ENCODE measurements around the gene LIN52.

LIN52 gene

GRCh38 chr14:74241652-74242017, 156.9 kb downstream of the LIN52 start:
- no peak overlapping the region for H2AFZ ChIP-seq (ENCODE audit: low read depth)
- no peak overlapping the region for H3K4me3 ChIP-seq (IDR thresholded peaks at IDR 0.05; ENCODE audit: insufficient read depth, low read depth, low read length)
- no peaks in the 10 kb centered on the region for H3K79me2 ChIP-seq (ENCODE audit: insufficient read depth, low read depth)
- H3K36me3 ChIP-seq (ENCODE audit: insufficient read depth) = no peaks in the 10 kb centered on the region
- no peaks in the 10 kb centered on the region; the same call in 1 of the 2 replicates for H3K27me3 ChIP-seq (ENCODE audit: insufficient read depth, low read depth)
- no peak overlapping the region for H3K9ac ChIP-seq
- H4K20me1 ChIP-seq (ENCODE audit: insufficient read depth) = no peaks in the 10 kb centered on the region
- no peaks in the 10 kb centered on the region for H3K4me1 ChIP-seq (ENCODE audit: low read depth, poor library complexity, severe bottlenecking)
- H3K4me2 ChIP-seq = no peak overlapping the region
- TF ChIP-seq CTCF (conservative IDR thresholded peaks at IDR 0.05; ENCODE audit: low read depth, low read length) = no peak
- H3K27ac ChIP-seq = no peak overlapping the region

GRCh38 chr14:74242021-74242779, 157.4 kb downstream of the LIN52 start:
- H3K4me3 ChIP-seq (IDR thresholded peaks at IDR 0.05; ENCODE audit: insufficient read depth, low read depth, low read length) = no peak overlapping the region
- H3K4me2 ChIP-seq = no peak overlapping the region
- no peaks in the 10 kb centered on the region for H3K36me3 ChIP-seq (ENCODE audit: insufficient read depth)
- H3K27me3 ChIP-seq (ENCODE audit: insufficient read depth, low read depth) = no peaks in the 10 kb centered on the region; the same call in 1 of the 2 replicates
- no peak overlapping the region for H2AFZ ChIP-seq (ENCODE audit: low read depth)
- no peak overlapping the region for H3K27ac ChIP-seq
- H4K20me1 ChIP-seq (ENCODE audit: insufficient read depth) = no peaks in the 10 kb centered on the region
- H3K79me2 ChIP-seq (ENCODE audit: insufficient read depth, low read depth) = no peaks in the 10 kb centered on the region
- no peak overlapping the region for H3K9ac ChIP-seq
- no peaks in the 10 kb centered on the region for H3K4me1 ChIP-seq (ENCODE audit: low read depth, poor library complexity, severe bottlenecking)
- TF ChIP-seq CTCF (conservative IDR thresholded peaks at IDR 0.05; ENCODE audit: low read depth, low read length) = no peak

- Histone ChIP-seq H3K36me3 (ENCODE audit: insufficient read depth) (no peaks in the 10 kb centered on the region), H3K27ac (no peak overlapping the region), H3K79me2 (ENCODE audit: insufficient read depth, low read depth) (no peaks in the 10 kb centered on the region), H3K4me2 (no peak overlapping the region), H3K27me3 (ENCODE audit: insufficient read depth, low read depth) (no peaks in the 10 kb centered on the region; the same call in 1 of the 2 replicates), H4K20me1 (ENCODE audit: insufficient read depth) (no peaks in the 10 kb centered on the region), H2AFZ (ENCODE audit: low read depth) (no peak overlapping the region), H3K4me3 (IDR thresholded peaks at IDR 0.05; ENCODE audit: insufficient read depth, low read depth, low read length) (no peak overlapping the region), H3K4me1 (ENCODE audit: low read depth, poor library complexity, severe bottlenecking) (no peaks in the 10 kb centered on the region), H3K9ac (no peak overlapping the region)
- TF ChIP-seq CTCF (conservative IDR thresholded peaks at IDR 0.05; ENCODE audit: low read depth, low read length) = no peak
These were observed 158.0 kb downstream of the LIN52 start for GRCh38 chr14:74242780-74243042.

GRCh38 chr14:74243051-74243450, 158.3 kb downstream of the LIN52 start:
- Histone ChIP-seq H3K4me2 (no peak overlapping the region), H3K4me1 (ENCODE audit: low read depth, poor library complexity, severe bottlenecking) (no peaks in the 10 kb centered on the region), H3K79me2 (ENCODE audit: insufficient read depth, low read depth) (no peaks in the 10 kb centered on the region), H3K4me3 (IDR thresholded peaks at IDR 0.05; ENCODE audit: insufficient read depth, low read depth, low read length) (no peak overlapping the region), H3K36me3 (ENCODE audit: insufficient read depth) (no peaks in the 10 kb centered on the region), H3K9ac (no peak overlapping the region), H4K20me1 (ENCODE audit: insufficient read depth) (no peaks in the 10 kb centered on the region), H3K27ac (no peak overlapping the region), H3K27me3 (ENCODE audit: insufficient read depth, low read depth) (no peaks in the 10 kb centered on the region; the same call in 1 of the 2 replicates), H2AFZ (ENCODE audit: low read depth) (no peak overlapping the region)
- no peak for TF ChIP-seq CTCF (conservative IDR thresholded peaks at IDR 0.05; ENCODE audit: low read depth, low read length)

Measured in KMS-11 (cell line).